Endothelial cell of umbilical vein (primary cell): ENCODE results near the gene SMIM20. TPM values are rescaled to one million over a fixed set of nuclear protein-coding genes. Genes with fewer than 3 reads are reported as not detected.

ENCODE experiments used
- BruUV-seq: library from RNA; stranded (reverse); fragments of 400-500 nt; replicated peaks from 2 replicates; lab custom pipeline; 2021; lab: Mats Ljungman, UMichigan
- CTCF ChIA-PET: fragments of 300-600, 350-600 bp; sonication (Branson Sonifier 250); formaldehyde crosslinking; loops from one replicate; lab custom pipeline; 2021; ENCODE audit warnings: antibody characterized with exemption, inconsistent platforms; lab: Charles Lee
- POLR2A ChIA-PET: fragments of 300-600, 350-600 bp; sonication (Branson Sonifier 250); formaldehyde crosslinking; loops from one replicate; lab custom pipeline; 2021; ENCODE audit warnings: antibody characterized with exemption, inconsistent platforms; lab: Charles Lee
- DNase-seq: peaks from one replicate; pipeline ENCODE4 v3.0.0-alpha.2; 2011; ENCODE audit warnings: low read depth, low spot score
- FAIRE-seq: peaks from 2 replicates; lab custom pipeline; 2011; peaks lifted over from hg19 to GRCh38; lab: Jason Lieb, UNC
- H2AFZ ChIP-seq: 2 replicates; pipeline ENCODE4 v1.6.0; 2012; ENCODE audit warnings: low read depth, low read length, control low read depth, inconsistent platforms
- H3K27ac ChIP-seq: 2 replicates; pipeline ENCODE4 v1.5.1; 2011; ENCODE audit warnings: low read depth, mild to moderate bottlenecking, control low read depth, low read length, moderate library complexity; ENCODE audit not compliant: insufficient read depth
- H3K27me3 ChIP-seq, 2 experiments: 2 replicates each; pipeline versions ENCODE4 v1.6.0 to v1.6.1; 2011; ENCODE audit warnings: low read length in 2 of 2, mixed read lengths in 1 of 2; ENCODE audit not compliant: control insufficient read depth in 2 of 2, insufficient read depth in 2 of 2
- H3K36me3 ChIP-seq, 2 experiments: 2 replicates in 1 of 2; 3 replicates in 1 of 2; pipeline ENCODE4 v1.5.1; 2011; ENCODE audit warnings: low read length in 2 of 2, mild to moderate bottlenecking in 1 of 2, moderate library complexity in 1 of 2; ENCODE audit not compliant: control insufficient read depth in 2 of 2, insufficient read depth in 2 of 2; ENCODE audit errors: extremely low read depth in 1 of 2
- H3K4me1 ChIP-seq: 3 replicates; pipeline ENCODE4 v1.5.1; 2011; ENCODE audit warnings: mild to moderate bottlenecking, low read length; ENCODE audit not compliant: control insufficient read depth, insufficient read depth; ENCODE audit errors: extremely low read depth
- H3K4me2 ChIP-seq: 2 replicates; pipeline ENCODE4 v1.6.1; 2011; ENCODE audit warnings: low read length, control low read depth, mixed read lengths; ENCODE audit not compliant: insufficient read depth
- H3K4me3 ChIP-seq, 3 experiments: fragments of 200-600 bp in 1 of 3; sonication (generic), shearing (Covaris generic) in 1 of 3; replicated peaks in 1 of 3; 2 replicates each; pipeline ENCODE4 v1.5.1; 2011 to 2016; ENCODE audit warnings: control low read depth in 3 of 3, low read length in 3 of 3, mild to moderate bottlenecking in 2 of 3, inconsistent platforms in 1 of 3, low read depth in 1 of 3, moderate library complexity in 1 of 3; ENCODE audit not compliant: insufficient read depth in 1 of 3
- H3K79me2 ChIP-seq: 2 replicates; pipeline ENCODE4 v1.6.0; 2012; ENCODE audit warnings: low read length, inconsistent platforms; ENCODE audit not compliant: control insufficient read depth, insufficient read depth
- H3K9ac ChIP-seq: replicated peaks from 2 replicates; pipeline ENCODE3; 2011; ENCODE audit warnings: low read length, control low read depth; ENCODE audit not compliant: insufficient read depth; ENCODE audit errors: extremely low read depth
- H3K9me1 ChIP-seq: replicated peaks from 3 replicates; pipeline ENCODE4 v1.6.0; 2011; ENCODE audit warnings: mild to moderate bottlenecking, low read length; ENCODE audit not compliant: control insufficient read depth, insufficient read depth; ENCODE audit errors: extremely low read depth
- H3K9me3 ChIP-seq: replicated peaks from 2 replicates; pipeline ENCODE4 v1.5.1; 2012; ENCODE audit warnings: low read length, inconsistent platforms; ENCODE audit not compliant: control insufficient read depth, insufficient read depth
- H4K20me1 ChIP-seq: replicated peaks from 2 replicates; pipeline ENCODE3; 2011; ENCODE audit warnings: mild to moderate bottlenecking, low read length; ENCODE audit not compliant: control insufficient read depth, insufficient read depth; ENCODE audit errors: extremely low read depth
- CTCF ChIP-seq, 2 donors: IDR thresholded peaks; 1 replicate in 1 of 2; 2 replicates in 1 of 2; pipeline ENCODE4 v1.5.1; 2011; ENCODE audit warnings: low read length in 2 of 2, mild to moderate bottlenecking in 2 of 2, moderate library complexity in 2 of 2, control low read depth in 1 of 2, inconsistent platforms in 1 of 2, low read depth in 1 of 2; ENCODE audit not compliant: insufficient read depth in 1 of 2; ENCODE audit errors: extremely low read depth in 1 of 2
- EZH2 ChIP-seq: IDR thresholded peaks from 2 replicates; pipeline ENCODE4 v1.6.1; 2012; ENCODE audit warnings: borderline replicate concordance, low read depth, mild to moderate bottlenecking, moderate library complexity, low read length, inconsistent platforms; ENCODE audit not compliant: severe bottlenecking
- FOS ChIP-seq: IDR thresholded peaks from 2 replicates; pipeline ENCODE4 v1.6.1; 2011; ENCODE audit warnings: mild to moderate bottlenecking, low read length, moderate library complexity, borderline replicate concordance; ENCODE audit not compliant: insufficient read depth
- GATA2 ChIP-seq: IDR thresholded peaks from 2 replicates; pipeline ENCODE4 v1.7.0; 2011; ENCODE audit warnings: low read depth, mild to moderate bottlenecking, moderate library complexity, mixed read lengths, low read length; ENCODE audit not compliant: insufficient read length, insufficient read depth
- JUN ChIP-seq: IDR thresholded peaks from 2 replicates; pipeline ENCODE4 v1.6.1; 2011; ENCODE audit warnings: borderline replicate concordance, low read depth; ENCODE audit not compliant: insufficient read length, insufficient read depth
- MAX ChIP-seq: IDR thresholded peaks from 2 replicates; pipeline ENCODE4 v1.6.1; 2011; ENCODE audit not compliant: insufficient read depth, insufficient read length
- MYC ChIP-seq: IDR thresholded peaks from one replicate; pipeline ENCODE4 v1.6.1; 2011; ENCODE audit warnings: mild to moderate bottlenecking, low read depth, low read length
- POLR2A ChIP-seq: IDR thresholded peaks from 2 replicates; pipeline ENCODE4 v1.6.1; 2012; ENCODE audit warnings: low read depth, mild to moderate bottlenecking, control low read depth, low read length
- POLR2AphosphoS5 ChIP-seq: IDR thresholded peaks from 2 replicates; pipeline ENCODE4 v1.6.1; 2012; ENCODE audit warnings: low read depth, mild to moderate bottlenecking, control low read depth, low read length, moderate library complexity; ENCODE audit not compliant: insufficient read depth
- dilution Hi-C: fragments of 300-500 bp; cut with MboI; formaldehyde crosslinking; loops from one replicate; pipeline ENCODE4 v1.15.0; 2019; ENCODE audit warnings: low sequenced_read_pairs; ENCODE audit not compliant: extremely low pct_ligation_motif_present
- intact Hi-C: fragments of 100-400 bp; cut with micrococcal nuclease; formaldehyde crosslinking; loops from one replicate; pipeline ENCODE4 v1.10.0; 2022
- polyA plus RNA-seq, 4 experiments: library from polyadenylated mRNA; depleted of rRNA in 3 of 4; stranded (reverse) in 3 of 4; unstranded in 1 of 4; fragments of >200 nt; gene quantifications; 2 replicates each; pipeline versions ENCODE4 v1.2.1 to v1.2.3, GENCODE V29; 2011 to 2012; ENCODE audit warnings: missing spikeins in 1 of 4
- total RNA-seq: library from RNA; stranded (reverse); gene quantifications from 2 replicates; pipeline ENCODE4 v1.2.3, GENCODE V29; 2021

Gene SMIM20
- total and polyA plus RNA-seq, 2 donors (not counting 3 experiments of a cell fraction or from before 2014, with no cell fraction given): 10.2 to 19.2 TPM

- Histone ChIP-seq H3K4me1 (no peaks in the 10 kb centered on the region), H3K27ac (no peak overlapping the region), H3K9me1 (no peaks in the 10 kb centered on the region), H3K27me3 (peaks cover 6 to 14% of the 10 kb centered on the region in 2 experiments), H3K4me2 (no peak overlapping the region), H3K9ac (no peak overlapping the region), H3K4me3 (no peak overlapping the region), H4K20me1 (no peaks in the 10 kb centered on the region), H3K9me3 (no peaks in the 10 kb centered on the region), H2AFZ (no peak overlapping the region), H3K36me3 (no peaks in the 10 kb centered on the region), H3K79me2 (no peaks in the 10 kb centered on the region)
- DNase-seq: no peak
- FAIRE-seq: no peak
- intact Hi-C loops: no loop called here
- BruUV-seq: no TSS peak
- dilution Hi-C loops: no loop called here
- POLR2A ChIA-PET: no interaction called here
- CTCF ChIA-PET: interaction anchor here (2.8 kb wide), 1 partner anchor 10 kb away, joined by 7 read pairs; no protein-coding TSS in a partner anchor
- TF ChIP-seq GATA2 (no peak), POLR2A (no peak), EZH2 (no peak), MAX (no peak), POLR2AphosphoS5 (no peak), MYC (no peak), CTCF (IDR thresholded peaks at IDR 0.05; ENCODE audit: extremely low read depth in 1 of 2, insufficient read depth in 1 of 2, low read depth in 1 of 2, low read length in 2 of 2) (no peak), FOS (no peak), JUN (no peak)
Measured at GRCh38 chr4:25939330-25939729, 25.3 kb downstream of the SMIM20 start.
